Cardiac fibroblast (primary cell): ENCODE results near the gene ASIC3.

Experiments used
- DNase-seq, 2 donors: peaks; one replicate each; pipeline versions ENCODE4 v3.0.0 to v3.0.0-alpha.2; 2010; ENCODE audit warnings: low read depth in 2 of 2
- H3K4me3 ChIP-seq, 2 donors: replicated peaks in 1 of 2; 1 replicate in 1 of 2; 2 replicates in 1 of 2; pipeline ENCODE4 v1.5.1; 2011; ENCODE audit warnings: low read depth in 2 of 2, low read length in 2 of 2, mild to moderate bottlenecking in 2 of 2, moderate library complexity in 1 of 2
- CTCF ChIP-seq: IDR thresholded peaks from one replicate; pipeline ENCODE4 v1.5.1; 2011; ENCODE audit warnings: low read depth, mild to moderate bottlenecking, low read length, inconsistent platforms

Gene ASIC3

GRCh38 chr7:151005566-151005965 is 42.8 kb upstream of the ASIC3 start:
- no peak for TF ChIP-seq CTCF
- no peak for DNase-seq
- no peak overlapping the region for H3K4me3 ChIP-seq

GRCh38 chr7:151006590-151007300 is 41.6 kb upstream of the ASIC3 start:
- no peak overlapping the region for H3K4me3 ChIP-seq
- no peak for TF ChIP-seq CTCF
- DNase-seq = no peak

GRCh38 chr7:151007469-151007898 is 40.8 kb upstream of the ASIC3 start:
- TF ChIP-seq CTCF = no peak
- H3K4me3 ChIP-seq = no peak overlapping the region
- DNase-seq = peak in 1 of 2 donors; percentile 34

GRCh38 chr7:151008143-151008510 is 40.2 kb upstream of the ASIC3 start:
- H3K4me3 ChIP-seq = peak overlapping the region in 1 of 2 donors; percentile 37
- DNase-seq = peak in 1 of 2 donors; percentile 66
- no peak for TF ChIP-seq CTCF

- peak; percentile 82 for TF ChIP-seq CTCF
- peak; percentile 65 to 68 for DNase-seq
- H3K4me3 ChIP-seq = peak overlapping the region in 1 of 2 donors; percentile 37
Observed at GRCh38 chr7:151008511-151009323, 39.6 kb upstream of the ASIC3 start.

- H3K4me3 ChIP-seq = no peak overlapping the region
- TF ChIP-seq CTCF = no peak
- DNase-seq = no peak
Observed at GRCh38 chr7:151009327-151010036, 38.8 kb upstream of the ASIC3 start.
